ENCODE measurements around the gene ZNF580.

- TF ChIP-seq TBL1XR1 (IDR thresholded peaks at IDR 0.05; ENCODE audit: borderline replicate concordance, low read length, partially characterized antibody) = no peak
- TF ChIP-seq MAX (IDR thresholded peaks at IDR 0.05) = no peak
- TF ChIP-seq ZNF597 (CRISPR knock-in tag; IDR thresholded peaks at IDR 0.05) = no peak
- TF ChIP-seq RAD21 (CRISPR knock-in tag; IDR thresholded peaks at IDR 0.05) = no peak
- no peak for TF ChIP-seq CTCF (CRISPR knock-in tag; IDR thresholded peaks at IDR 0.05)
- TF ChIP-seq HMG20A (CRISPR knock-in tag; IDR thresholded peaks at IDR 0.05; ENCODE audit: borderline replicate concordance) = no peak
- no peak for TF ChIP-seq SMARCE1 (IDR thresholded peaks at IDR 0.05; ENCODE audit: borderline replicate concordance)
- no peak for TF ChIP-seq ZNF333 (CRISPR knock-in tag; IDR thresholded peaks at IDR 0.05; ENCODE audit: borderline replicate concordance)
- no peak for TF ChIP-seq ZNF331 (CRISPR knock-in tag; IDR thresholded peaks at IDR 0.05)
- no peak for TF ChIP-seq POLR2A (IDR thresholded peaks at IDR 0.05; ENCODE audit: insufficient read depth in 1 of 2, low read depth in 2 of 2, low read length in 2 of 2)
- TF ChIP-seq FOXO1 (CRISPR knock-in tag; IDR thresholded peaks at IDR 0.05) = no peak
- TF ChIP-seq ATF4 (CRISPR knock-in tag; IDR thresholded peaks at IDR 0.05) = no peak
Observed at GRCh38 chr19:55621673-55622231, 19.1 kb upstream of the ZNF580 start.
